Panc1 (cell line): ENCODE data around the gene PAMR1. TPM values are rescaled to one million over a fixed set of nuclear protein-coding genes. Genes with fewer than 3 reads are reported as not detected.

Source experiments
- ATAC-seq: fragments of 200-7000 bp; cut with Tn5 transposase; 2 replicates; pipeline ENCODE4 v1.9.1; 2020; ENCODE audit warnings: mild to moderate bottlenecking, moderate library complexity
- BruUV-seq: library from RNA; stranded (reverse); fragments of 400-500 nt; replicated peaks from 2 replicates; lab custom pipeline; 2021; lab: Mats Ljungman, UMichigan
- CTCF ChIA-PET: fragments of 300-600 bp; sonication (Branson Sonifier 250); formaldehyde crosslinking; loops from one replicate; lab custom pipeline; 2022; ENCODE audit warnings: antibody characterized with exemption; lab: Charles Lee
- POLR2A ChIA-PET: fragments of 300-600 bp; sonication (Branson Sonifier 250); formaldehyde crosslinking; loops from one replicate; lab custom pipeline; 2022; ENCODE audit warnings: antibody characterized with exemption; lab: Charles Lee
- DNase-seq: peaks from one replicate; pipeline ENCODE4 v3.0.0-alpha.2; 2010; ENCODE audit warnings: low read depth, low spot score
- H3K27ac ChIP-seq: 2 replicates; pipeline ENCODE4 v1.5.1; 2011; ENCODE audit warnings: mild to moderate bottlenecking, low read length, inconsistent platforms
- H3K27me3 ChIP-seq: fragments of 200-500 bp; sonication (Bioruptor generic); 2 replicates; pipeline ENCODE4 v1.6.0; 2014; ENCODE audit warnings: low read length, inconsistent platforms; ENCODE audit not compliant: control insufficient read depth, insufficient read depth
- H3K36me3 ChIP-seq: fragments of 200-500 bp; sonication (Bioruptor generic); 2 replicates; pipeline ENCODE4 v1.5.1; 2014; ENCODE audit warnings: inconsistent platforms, mild to moderate bottlenecking, low read length, moderate library complexity; ENCODE audit not compliant: control insufficient read depth, insufficient read depth
- H3K4me1 ChIP-seq: 2 replicates; pipeline ENCODE4 v1.5.1; 2011; ENCODE audit warnings: inconsistent platforms, mild to moderate bottlenecking, low read length, moderate library complexity; ENCODE audit not compliant: control insufficient read depth, insufficient read depth
- H3K4me3 ChIP-seq, 2 experiments: 2 replicates each; pipeline ENCODE4 v1.5.1; 2011 to 2012; ENCODE audit warnings: low read depth in 2 of 2, low read length in 2 of 2, mild to moderate bottlenecking in 2 of 2, inconsistent platforms in 1 of 2, moderate library complexity in 1 of 2
- H3K9me3 ChIP-seq: fragments of 200-500 bp; sonication (Bioruptor generic); 2 replicates; pipeline ENCODE4 v1.5.1; 2014; ENCODE audit warnings: low read depth, mild to moderate bottlenecking, inconsistent platforms, low read length, moderate library complexity; ENCODE audit not compliant: control insufficient read depth, insufficient read depth
- POLR2AphosphoS5 ChIP-seq: IDR thresholded peaks from 2 replicates; pipeline ENCODE4 v1.6.1; 2012; ENCODE audit warnings: mild to moderate bottlenecking, low read depth, low read length, moderate library complexity
- SIN3A ChIP-seq: IDR thresholded peaks from 2 replicates; pipeline ENCODE4 v1.6.1; 2012; ENCODE audit warnings: low read depth, mild to moderate bottlenecking, low read length, moderate library complexity, borderline replicate concordance; ENCODE audit not compliant: insufficient read depth
- TCF7L2 ChIP-seq: IDR thresholded peaks from 2 replicates; pipeline ENCODE4 v1.6.1; 2011; ENCODE audit warnings: mild to moderate bottlenecking, low read depth, low read length, inconsistent platforms
- in situ Hi-C: cut with HindIII; loops from 2 replicates; pipeline ENCODE4 v1.10.0; 2016; ENCODE audit warnings: low sequenced_read_pairs, low pct_unique_long_range_greater_than_20kb
- intact Hi-C: fragments of 100-400 bp; cut with micrococcal nuclease; formaldehyde crosslinking; loops from one replicate; pipeline ENCODE4 v1.10.0; 2022; ENCODE audit not compliant: unreplicated experiment
- total RNA-seq: library from RNA; stranded (reverse); gene quantifications from one replicate; pipeline ENCODE4 v1.2.1, GENCODE V29; 2021; ENCODE audit not compliant: unreplicated experiment
- TF ChIP-seq, protein P1 (sequence below), 2 experiments: IDR thresholded peaks; 2 replicates each; pipeline ENCODE4 v1.6.1; 2011 to 2012; ENCODE audit warnings: low read depth in 2 of 2, control low read depth in 1 of 2, low read length in 1 of 2, mild to moderate bottlenecking in 1 of 2, moderate library complexity in 1 of 2; ENCODE audit not compliant: insufficient read depth in 1 of 2
- TF ChIP-seq, protein P2 (sequence below): fragments of 450-650 bp; IDR thresholded peaks from 2 replicates; pipeline ENCODE4 v1.5.1; 2017; ENCODE audit warnings: mild to moderate bottlenecking

The PAMR1 gene
- total RNA-seq, 1 experiment from 2014 or later, result 0.13 TPM

DNA sequence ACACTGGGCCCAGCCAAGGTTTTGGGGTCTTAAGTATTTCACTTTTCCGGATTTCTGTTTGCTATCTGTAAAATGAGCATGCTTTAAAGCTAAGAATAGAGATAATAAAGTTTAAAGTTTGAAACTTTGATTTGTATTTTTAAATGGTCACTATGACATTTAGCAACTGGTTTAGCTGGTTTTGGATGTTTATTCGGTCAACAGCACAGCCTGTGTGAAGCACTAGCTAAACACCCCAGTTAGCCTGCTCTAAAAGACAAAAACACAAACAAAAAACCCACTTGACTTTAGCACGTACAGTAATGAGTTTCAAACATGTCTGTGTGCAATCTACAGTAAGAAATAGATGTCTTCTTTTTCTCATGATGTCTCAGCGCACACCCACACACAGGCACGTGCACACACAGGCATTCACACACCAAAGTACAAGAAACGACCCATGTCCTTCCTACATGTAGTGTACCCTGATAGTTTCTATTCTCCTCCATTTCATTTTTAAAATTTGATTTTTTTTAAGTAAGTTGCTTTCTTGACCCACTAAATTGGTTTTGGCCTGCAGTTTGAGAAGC lies 135.4 kb downstream of the PAMR1 start:
- no TSS peak for BruUV-seq
- ATAC-seq (no peak), DNase-seq (no peak)
- H3K4me3 ChIP-seq, result no peak overlapping the region
- intact Hi-C loops (loop anchor here (5.0 kb wide), 2 partner anchors 168 to 803 kb away; no protein-coding TSS in a partner anchor), in situ Hi-C loops (no loop called here)
- H3K27me3 ChIP-seq, result no peaks in the 10 kb centered on the region
- no peaks in the 10 kb centered on the region for H3K36me3 ChIP-seq
- H3K9me3 ChIP-seq, result no peaks in the 10 kb centered on the region
- peaks cover 28% of the 10 kb centered on the region for H3K4me1 ChIP-seq
- TF ChIP-seq TCF7L2 (no peak), SIN3A (no peak)
- TF ChIP-seq, protein P1, sequence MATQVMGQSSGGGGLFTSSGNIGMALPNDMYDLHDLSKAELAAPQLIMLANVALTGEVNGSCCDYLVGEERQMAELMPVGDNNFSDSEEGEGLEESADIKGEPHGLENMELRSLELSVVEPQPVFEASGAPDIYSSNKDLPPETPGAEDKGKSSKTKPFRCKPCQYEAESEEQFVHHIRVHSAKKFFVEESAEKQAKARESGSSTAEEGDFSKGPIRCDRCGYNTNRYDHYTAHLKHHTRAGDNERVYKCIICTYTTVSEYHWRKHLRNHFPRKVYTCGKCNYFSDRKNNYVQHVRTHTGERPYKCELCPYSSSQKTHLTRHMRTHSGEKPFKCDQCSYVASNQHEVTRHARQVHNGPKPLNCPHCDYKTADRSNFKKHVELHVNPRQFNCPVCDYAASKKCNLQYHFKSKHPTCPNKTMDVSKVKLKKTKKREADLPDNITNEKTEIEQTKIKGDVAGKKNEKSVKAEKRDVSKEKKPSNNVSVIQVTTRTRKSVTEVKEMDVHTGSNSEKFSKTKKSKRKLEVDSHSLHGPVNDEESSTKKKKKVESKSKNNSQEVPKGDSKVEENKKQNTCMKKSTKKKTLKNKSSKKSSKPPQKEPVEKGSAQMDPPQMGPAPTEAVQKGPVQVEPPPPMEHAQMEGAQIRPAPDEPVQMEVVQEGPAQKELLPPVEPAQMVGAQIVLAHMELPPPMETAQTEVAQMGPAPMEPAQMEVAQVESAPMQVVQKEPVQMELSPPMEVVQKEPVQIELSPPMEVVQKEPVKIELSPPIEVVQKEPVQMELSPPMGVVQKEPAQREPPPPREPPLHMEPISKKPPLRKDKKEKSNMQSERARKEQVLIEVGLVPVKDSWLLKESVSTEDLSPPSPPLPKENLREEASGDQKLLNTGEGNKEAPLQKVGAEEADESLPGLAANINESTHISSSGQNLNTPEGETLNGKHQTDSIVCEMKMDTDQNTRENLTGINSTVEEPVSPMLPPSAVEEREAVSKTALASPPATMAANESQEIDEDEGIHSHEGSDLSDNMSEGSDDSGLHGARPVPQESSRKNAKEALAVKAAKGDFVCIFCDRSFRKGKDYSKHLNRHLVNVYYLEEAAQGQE (IDR thresholded peaks at IDR 0.05; ENCODE audit: insufficient read depth in 1 of 2, low read depth in 2 of 2, low read length in 1 of 2), result no peak
- ChIA-PET POLR2A (interaction anchor here (0.7 kb wide), 1 partner anchor 837 kb away, joined by 4 read pairs; no protein-coding TSS in a partner anchor), CTCF (no interaction called here)
- peak overlapping the region; percentile 62; the same call in 1 of the 2 replicates for H3K27ac ChIP-seq

DNA sequence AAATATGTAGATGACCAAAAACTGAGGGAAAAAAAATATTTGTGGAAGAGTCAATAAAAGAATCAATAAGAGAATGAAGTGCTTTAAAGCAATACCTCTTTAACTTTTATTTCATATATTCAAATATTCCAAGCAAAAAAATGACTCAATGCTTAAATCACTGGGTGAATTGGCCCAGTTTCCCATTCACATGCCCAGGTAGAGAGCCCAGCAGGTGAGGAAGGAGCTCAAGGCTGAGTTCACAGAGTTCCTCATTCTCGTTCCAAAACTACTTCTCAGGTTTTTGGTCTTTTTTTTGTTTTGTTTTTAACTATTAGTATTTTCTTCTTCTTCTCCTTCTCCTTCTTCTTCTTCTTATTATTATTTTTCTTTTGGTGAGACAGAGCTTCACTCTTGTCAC lies 136.3 kb downstream of the PAMR1 start:
- no peaks in the 10 kb centered on the region for H3K9me3 ChIP-seq
- in situ Hi-C loops (no loop called here), intact Hi-C loops (no loop called here)
- POLR2A ChIA-PET, result interaction anchor here (0.7 kb wide), 1 partner anchor 836 kb away, joined by 4 read pairs; no protein-coding TSS in a partner anchor
- H3K27ac ChIP-seq, result no peak overlapping the region; the same call in 1 of the 2 replicates
- BruUV-seq, result no TSS peak
- no peak overlapping the region for H3K4me3 ChIP-seq
- ATAC-seq (no peak), DNase-seq (no peak)
- CTCF ChIA-PET, result no interaction called here
- TF ChIP-seq, protein P1 (IDR thresholded peaks at IDR 0.05; ENCODE audit: insufficient read depth in 1 of 2, low read depth in 2 of 2, low read length in 1 of 2), result no peak
- TF ChIP-seq TCF7L2 (no peak), POLR2AphosphoS5 (no peak), SIN3A (no peak)
- TF ChIP-seq, protein P2, sequence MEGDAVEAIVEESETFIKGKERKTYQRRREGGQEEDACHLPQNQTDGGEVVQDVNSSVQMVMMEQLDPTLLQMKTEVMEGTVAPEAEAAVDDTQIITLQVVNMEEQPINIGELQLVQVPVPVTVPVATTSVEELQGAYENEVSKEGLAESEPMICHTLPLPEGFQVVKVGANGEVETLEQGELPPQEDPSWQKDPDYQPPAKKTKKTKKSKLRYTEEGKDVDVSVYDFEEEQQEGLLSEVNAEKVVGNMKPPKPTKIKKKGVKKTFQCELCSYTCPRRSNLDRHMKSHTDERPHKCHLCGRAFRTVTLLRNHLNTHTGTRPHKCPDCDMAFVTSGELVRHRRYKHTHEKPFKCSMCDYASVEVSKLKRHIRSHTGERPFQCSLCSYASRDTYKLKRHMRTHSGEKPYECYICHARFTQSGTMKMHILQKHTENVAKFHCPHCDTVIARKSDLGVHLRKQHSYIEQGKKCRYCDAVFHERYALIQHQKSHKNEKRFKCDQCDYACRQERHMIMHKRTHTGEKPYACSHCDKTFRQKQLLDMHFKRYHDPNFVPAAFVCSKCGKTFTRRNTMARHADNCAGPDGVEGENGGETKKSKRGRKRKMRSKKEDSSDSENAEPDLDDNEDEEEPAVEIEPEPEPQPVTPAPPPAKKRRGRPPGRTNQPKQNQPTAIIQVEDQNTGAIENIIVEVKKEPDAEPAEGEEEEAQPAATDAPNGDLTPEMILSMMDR, result no peak
- H3K27me3 ChIP-seq, result no peaks in the 10 kb centered on the region
- H3K36me3 ChIP-seq, result no peaks in the 10 kb centered on the region
- peaks cover 28% of the 10 kb centered on the region for H3K4me1 ChIP-seq
